Endothelial cell of umbilical vein (primary cell): Measurements from ENCODE around the gene SCP2. TPM values are rescaled to one million over a fixed set of nuclear protein-coding genes. Genes with fewer than 3 reads are reported as not detected.

Experiments
- BruUV-seq: library from RNA; stranded (reverse); fragments of 400-500 nt; replicated peaks from 2 replicates; lab custom pipeline; 2021; lab: Mats Ljungman, UMichigan
- CTCF ChIA-PET: fragments of 300-600, 350-600 bp; sonication (Branson Sonifier 250); formaldehyde crosslinking; loops from one replicate; lab custom pipeline; 2021; ENCODE audit warnings: antibody characterized with exemption, inconsistent platforms; lab: Charles Lee
- POLR2A ChIA-PET: fragments of 300-600, 350-600 bp; sonication (Branson Sonifier 250); formaldehyde crosslinking; loops from one replicate; lab custom pipeline; 2021; ENCODE audit warnings: antibody characterized with exemption, inconsistent platforms; lab: Charles Lee
- DNase-seq: peaks from one replicate; pipeline ENCODE4 v3.0.0-alpha.2; 2011; ENCODE audit warnings: low read depth, low spot score
- FAIRE-seq: peaks from 2 replicates; lab custom pipeline; 2011; peaks lifted over from hg19 to GRCh38; lab: Jason Lieb, UNC
- H2AFZ ChIP-seq: 2 replicates; pipeline ENCODE4 v1.6.0; 2012; ENCODE audit warnings: low read depth, low read length, control low read depth, inconsistent platforms
- H3K27ac ChIP-seq: 2 replicates; pipeline ENCODE4 v1.5.1; 2011; ENCODE audit warnings: low read depth, mild to moderate bottlenecking, control low read depth, low read length, moderate library complexity; ENCODE audit not compliant: insufficient read depth
- H3K27me3 ChIP-seq, 2 experiments: 2 replicates each; pipeline versions ENCODE4 v1.6.0 to v1.6.1; 2011; ENCODE audit warnings: low read length in 2 of 2, mixed read lengths in 1 of 2; ENCODE audit not compliant: control insufficient read depth in 2 of 2, insufficient read depth in 2 of 2
- H3K36me3 ChIP-seq, 2 experiments: 2 replicates in 1 of 2; 3 replicates in 1 of 2; pipeline ENCODE4 v1.5.1; 2011; ENCODE audit warnings: low read length in 2 of 2, mild to moderate bottlenecking in 1 of 2, moderate library complexity in 1 of 2; ENCODE audit not compliant: control insufficient read depth in 2 of 2, insufficient read depth in 2 of 2; ENCODE audit errors: extremely low read depth in 1 of 2
- H3K4me1 ChIP-seq: 3 replicates; pipeline ENCODE4 v1.5.1; 2011; ENCODE audit warnings: mild to moderate bottlenecking, low read length; ENCODE audit not compliant: control insufficient read depth, insufficient read depth; ENCODE audit errors: extremely low read depth
- H3K4me2 ChIP-seq: 2 replicates; pipeline ENCODE4 v1.6.1; 2011; ENCODE audit warnings: low read length, control low read depth, mixed read lengths; ENCODE audit not compliant: insufficient read depth
- H3K4me3 ChIP-seq, 3 experiments: fragments of 200-600 bp in 1 of 3; sonication (generic), shearing (Covaris generic) in 1 of 3; replicated peaks in 1 of 3; 2 replicates each; pipeline ENCODE4 v1.5.1; 2011 to 2016; ENCODE audit warnings: control low read depth in 3 of 3, low read length in 3 of 3, mild to moderate bottlenecking in 2 of 3, inconsistent platforms in 1 of 3, low read depth in 1 of 3, moderate library complexity in 1 of 3; ENCODE audit not compliant: insufficient read depth in 1 of 3
- H3K79me2 ChIP-seq: 2 replicates; pipeline ENCODE4 v1.6.0; 2012; ENCODE audit warnings: low read length, inconsistent platforms; ENCODE audit not compliant: control insufficient read depth, insufficient read depth
- H3K9ac ChIP-seq: replicated peaks from 2 replicates; pipeline ENCODE3; 2011; ENCODE audit warnings: low read length, control low read depth; ENCODE audit not compliant: insufficient read depth; ENCODE audit errors: extremely low read depth
- H3K9me1 ChIP-seq: replicated peaks from 3 replicates; pipeline ENCODE4 v1.6.0; 2011; ENCODE audit warnings: mild to moderate bottlenecking, low read length; ENCODE audit not compliant: control insufficient read depth, insufficient read depth; ENCODE audit errors: extremely low read depth
- H3K9me3 ChIP-seq: replicated peaks from 2 replicates; pipeline ENCODE4 v1.5.1; 2012; ENCODE audit warnings: low read length, inconsistent platforms; ENCODE audit not compliant: control insufficient read depth, insufficient read depth
- H4K20me1 ChIP-seq: replicated peaks from 2 replicates; pipeline ENCODE3; 2011; ENCODE audit warnings: mild to moderate bottlenecking, low read length; ENCODE audit not compliant: control insufficient read depth, insufficient read depth; ENCODE audit errors: extremely low read depth
- EZH2 ChIP-seq: IDR thresholded peaks from 2 replicates; pipeline ENCODE4 v1.6.1; 2012; ENCODE audit warnings: borderline replicate concordance, low read depth, mild to moderate bottlenecking, moderate library complexity, low read length, inconsistent platforms; ENCODE audit not compliant: severe bottlenecking
- FOS ChIP-seq: IDR thresholded peaks from 2 replicates; pipeline ENCODE4 v1.6.1; 2011; ENCODE audit warnings: mild to moderate bottlenecking, low read length, moderate library complexity, borderline replicate concordance; ENCODE audit not compliant: insufficient read depth
- GATA2 ChIP-seq: IDR thresholded peaks from 2 replicates; pipeline ENCODE4 v1.7.0; 2011; ENCODE audit warnings: low read depth, mild to moderate bottlenecking, moderate library complexity, mixed read lengths, low read length; ENCODE audit not compliant: insufficient read length, insufficient read depth
- JUN ChIP-seq: IDR thresholded peaks from 2 replicates; pipeline ENCODE4 v1.6.1; 2011; ENCODE audit warnings: borderline replicate concordance, low read depth; ENCODE audit not compliant: insufficient read length, insufficient read depth
- MYC ChIP-seq: IDR thresholded peaks from one replicate; pipeline ENCODE4 v1.6.1; 2011; ENCODE audit warnings: mild to moderate bottlenecking, low read depth, low read length
- POLR2A ChIP-seq: IDR thresholded peaks from 2 replicates; pipeline ENCODE4 v1.6.1; 2012; ENCODE audit warnings: low read depth, mild to moderate bottlenecking, control low read depth, low read length
- POLR2AphosphoS5 ChIP-seq: IDR thresholded peaks from 2 replicates; pipeline ENCODE4 v1.6.1; 2012; ENCODE audit warnings: low read depth, mild to moderate bottlenecking, control low read depth, low read length, moderate library complexity; ENCODE audit not compliant: insufficient read depth
- dilution Hi-C: fragments of 300-500 bp; cut with MboI; formaldehyde crosslinking; loops from one replicate; pipeline ENCODE4 v1.15.0; 2019; ENCODE audit warnings: low sequenced_read_pairs; ENCODE audit not compliant: extremely low pct_ligation_motif_present
- intact Hi-C: fragments of 100-400 bp; cut with micrococcal nuclease; formaldehyde crosslinking; loops from one replicate; pipeline ENCODE4 v1.10.0; 2022
- polyA plus RNA-seq, 4 experiments: library from polyadenylated mRNA; depleted of rRNA in 3 of 4; stranded (reverse) in 3 of 4; unstranded in 1 of 4; fragments of >200 nt; gene quantifications; 2 replicates each; pipeline versions ENCODE4 v1.2.1 to v1.2.3, GENCODE V29; 2011 to 2012; ENCODE audit warnings: missing spikeins in 1 of 4
- total RNA-seq: library from RNA; stranded (reverse); gene quantifications from 2 replicates; pipeline ENCODE4 v1.2.3, GENCODE V29; 2021
- TF ChIP-seq, protein P1 (sequence below), 2 donors: IDR thresholded peaks; 1 replicate in 1 of 2; 2 replicates in 1 of 2; pipeline ENCODE4 v1.5.1; 2011; ENCODE audit warnings: low read length in 2 of 2, mild to moderate bottlenecking in 2 of 2, moderate library complexity in 2 of 2, control low read depth in 1 of 2, inconsistent platforms in 1 of 2, low read depth in 1 of 2; ENCODE audit not compliant: insufficient read depth in 1 of 2; ENCODE audit errors: extremely low read depth in 1 of 2
- TF ChIP-seq, protein P2 (sequence below): IDR thresholded peaks from 2 replicates; pipeline ENCODE4 v1.6.1; 2011; ENCODE audit not compliant: insufficient read depth, insufficient read length

Gene SCP2
- total and polyA plus RNA-seq, 2 donors (not counting 3 experiments of a cell fraction or from before 2014, with no cell fraction given) = 42.4 to 92.7 TPM

DNA sequence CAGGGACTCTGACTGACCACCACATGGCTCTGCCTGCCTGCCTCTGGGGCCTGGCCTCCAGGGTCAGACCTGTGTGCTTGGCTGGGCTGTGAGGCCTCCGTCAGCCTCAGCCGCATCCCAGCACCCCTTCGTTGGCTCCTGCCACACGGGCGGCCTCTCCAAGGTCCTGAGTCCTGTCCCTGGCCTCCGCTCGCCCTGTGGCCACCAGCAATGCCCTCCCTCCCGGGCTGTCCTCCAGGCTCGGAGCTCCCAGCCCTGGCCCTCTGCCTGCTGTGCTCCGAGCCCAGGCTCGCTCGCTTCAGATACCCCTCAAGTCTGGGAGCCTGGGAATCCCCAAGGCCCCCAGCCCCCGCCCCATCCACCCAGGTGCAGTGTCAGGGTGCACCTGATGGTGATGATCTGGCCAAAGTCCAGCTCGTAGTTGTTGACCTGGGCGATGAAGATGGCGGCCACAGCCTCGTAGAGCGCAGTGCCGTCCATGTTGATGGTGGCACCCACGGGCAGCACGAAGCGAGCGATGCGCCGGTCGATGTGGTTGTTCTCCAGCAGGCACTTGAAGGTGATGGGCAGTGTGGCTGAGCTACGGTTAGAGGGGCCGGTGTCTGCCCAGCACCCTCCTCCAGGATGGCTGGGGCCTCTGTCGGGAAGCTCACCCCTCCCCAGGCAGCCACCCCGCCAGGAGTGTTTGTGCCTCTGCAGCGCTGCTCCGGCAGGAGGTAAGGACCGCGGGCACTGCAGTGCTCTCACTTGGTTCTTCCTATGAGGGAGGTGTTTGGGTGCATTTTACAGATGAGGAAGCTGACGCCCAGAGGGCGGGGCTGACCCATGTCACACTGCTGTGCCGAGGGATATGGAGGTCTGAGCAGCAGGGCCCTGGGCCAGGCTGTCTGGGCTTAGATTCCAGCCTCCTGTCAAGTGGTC, 163.4 kb downstream of the SCP2 start:
- dilution Hi-C loops = no loop called here
- no peak for FAIRE-seq

More for the DNA sequence above, 163.4 kb downstream of the SCP2 start:
- Histone ChIP-seq H3K36me3 (no peaks in the 10 kb centered on the region), H3K4me3 (no peak overlapping the region), H3K79me2 (no peaks in the 10 kb centered on the region), H2AFZ (no peak overlapping the region), H3K4me2 (no peak overlapping the region), H3K9me1 (no peaks in the 10 kb centered on the region), H3K27ac (no peak overlapping the region), H4K20me1 (no peaks in the 10 kb centered on the region), H3K27me3 (no peaks in the 10 kb centered on the region), H3K4me1 (no peaks in the 10 kb centered on the region), H3K9me3 (no peaks in the 10 kb centered on the region), H3K9ac (no peak overlapping the region)
- no TSS peak for BruUV-seq
- ChIA-PET POLR2A (interaction anchor here (0.5 kb wide), 1 partner anchor 77 kb away, joined by 3 read pairs; no protein-coding TSS in a partner anchor), CTCF (no interaction called here)
- no peak for DNase-seq
- intact Hi-C loops = no loop called here
- TF ChIP-seq, protein P1, sequence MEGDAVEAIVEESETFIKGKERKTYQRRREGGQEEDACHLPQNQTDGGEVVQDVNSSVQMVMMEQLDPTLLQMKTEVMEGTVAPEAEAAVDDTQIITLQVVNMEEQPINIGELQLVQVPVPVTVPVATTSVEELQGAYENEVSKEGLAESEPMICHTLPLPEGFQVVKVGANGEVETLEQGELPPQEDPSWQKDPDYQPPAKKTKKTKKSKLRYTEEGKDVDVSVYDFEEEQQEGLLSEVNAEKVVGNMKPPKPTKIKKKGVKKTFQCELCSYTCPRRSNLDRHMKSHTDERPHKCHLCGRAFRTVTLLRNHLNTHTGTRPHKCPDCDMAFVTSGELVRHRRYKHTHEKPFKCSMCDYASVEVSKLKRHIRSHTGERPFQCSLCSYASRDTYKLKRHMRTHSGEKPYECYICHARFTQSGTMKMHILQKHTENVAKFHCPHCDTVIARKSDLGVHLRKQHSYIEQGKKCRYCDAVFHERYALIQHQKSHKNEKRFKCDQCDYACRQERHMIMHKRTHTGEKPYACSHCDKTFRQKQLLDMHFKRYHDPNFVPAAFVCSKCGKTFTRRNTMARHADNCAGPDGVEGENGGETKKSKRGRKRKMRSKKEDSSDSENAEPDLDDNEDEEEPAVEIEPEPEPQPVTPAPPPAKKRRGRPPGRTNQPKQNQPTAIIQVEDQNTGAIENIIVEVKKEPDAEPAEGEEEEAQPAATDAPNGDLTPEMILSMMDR (IDR thresholded peaks at IDR 0.05; ENCODE audit: extremely low read depth in 1 of 2, insufficient read depth in 1 of 2, low read depth in 1 of 2, low read length in 2 of 2) = no peak
- no peak for TF ChIP-seq POLR2A
- TF ChIP-seq EZH2 = no peak
- TF ChIP-seq GATA2 = no peak
- no peak for TF ChIP-seq FOS
- TF ChIP-seq MYC = no peak
- no peak for TF ChIP-seq JUN
- no peak for TF ChIP-seq POLR2AphosphoS5
- TF ChIP-seq, protein P2, sequence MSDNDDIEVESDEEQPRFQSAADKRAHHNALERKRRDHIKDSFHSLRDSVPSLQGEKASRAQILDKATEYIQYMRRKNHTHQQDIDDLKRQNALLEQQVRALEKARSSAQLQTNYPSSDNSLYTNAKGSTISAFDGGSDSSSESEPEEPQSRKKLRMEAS = no peak
